Inflammatory macrophage treated with lipopolysaccharide for 1 hour (primary cell): ENCODE results near the gene CABYR.

Source experiments
- DNase-seq, 2 donors: peaks; one replicate each; pipeline ENCODE4 v3.0.0-alpha.2; 2020 to 2022

The CABYR gene

DNA sequence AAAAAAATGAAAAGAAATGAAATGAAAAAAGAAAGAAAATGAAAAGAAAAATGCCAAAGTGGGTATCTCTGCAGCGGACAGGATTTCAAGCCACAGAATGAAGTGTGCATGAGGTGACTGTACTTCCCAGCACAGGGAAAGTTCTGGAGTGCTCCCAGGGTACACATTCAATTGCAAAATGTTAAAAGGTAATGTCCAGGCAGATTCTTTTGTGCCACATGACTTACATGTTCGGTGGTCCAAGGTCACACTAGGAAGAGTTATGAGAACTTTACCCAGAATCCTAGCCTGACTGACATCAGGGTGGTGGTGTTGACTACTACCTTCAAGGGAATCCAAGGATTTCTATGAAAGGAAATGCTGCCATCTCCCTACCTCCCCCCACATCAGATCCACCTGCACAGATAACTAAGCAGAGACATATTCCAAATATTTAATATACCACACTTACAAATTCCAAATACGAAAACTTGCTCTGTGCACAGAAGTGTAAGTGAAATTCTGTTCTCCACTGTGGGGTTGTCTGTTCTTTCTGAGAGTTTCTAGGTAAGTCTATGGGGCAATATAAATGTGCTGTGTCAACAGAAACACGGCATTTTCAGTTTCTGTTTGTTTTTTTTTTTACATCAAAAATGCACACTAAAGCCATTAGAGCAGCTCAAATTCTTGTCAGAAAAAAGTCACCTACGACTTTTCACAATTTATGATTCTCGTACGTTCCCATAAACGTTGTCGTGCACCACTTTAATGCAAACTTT, 56.6 kb downstream of the CABYR start:
- DNase-seq, result no peak

DNA sequence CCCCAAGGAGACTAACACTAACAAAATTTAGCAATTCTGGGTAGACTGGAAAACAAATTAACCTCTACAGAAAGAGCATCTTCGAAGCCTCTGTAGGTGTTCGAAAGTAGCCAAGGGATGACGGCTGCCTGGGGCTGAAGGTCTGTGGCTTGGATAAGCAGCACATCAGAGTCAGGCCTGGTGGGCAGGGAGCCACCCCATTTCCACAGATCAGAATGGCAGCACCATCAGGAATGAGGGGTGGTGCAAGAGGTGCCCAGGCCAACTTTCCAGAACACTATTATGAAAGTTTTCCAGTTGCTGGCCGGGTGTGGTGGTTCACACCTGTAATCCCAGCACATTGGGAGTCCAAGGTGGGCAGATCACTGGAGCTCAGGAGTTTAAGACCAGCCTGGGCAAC, 57.9 kb downstream of the CABYR start:
- no peak for DNase-seq

DNA sequence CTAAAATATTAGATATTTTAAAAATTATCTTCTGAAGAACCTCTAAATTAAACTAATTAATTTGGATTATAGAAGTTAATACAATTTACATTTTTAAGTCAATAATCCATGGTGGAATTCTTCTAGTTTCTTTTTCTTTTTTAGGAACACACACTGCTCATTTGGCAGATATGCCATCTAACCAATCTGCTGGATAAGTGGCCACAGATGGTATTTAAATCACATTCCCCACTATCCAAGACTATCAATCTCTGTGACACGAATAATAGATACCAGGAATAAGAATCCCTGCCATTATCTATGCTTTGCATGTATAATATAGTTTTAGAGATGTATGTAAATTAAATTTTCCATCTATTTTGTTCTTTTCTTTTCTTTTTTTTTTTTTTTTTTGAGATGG, 58.5 kb downstream of the CABYR start:
- DNase-seq, result no peak

DNA sequence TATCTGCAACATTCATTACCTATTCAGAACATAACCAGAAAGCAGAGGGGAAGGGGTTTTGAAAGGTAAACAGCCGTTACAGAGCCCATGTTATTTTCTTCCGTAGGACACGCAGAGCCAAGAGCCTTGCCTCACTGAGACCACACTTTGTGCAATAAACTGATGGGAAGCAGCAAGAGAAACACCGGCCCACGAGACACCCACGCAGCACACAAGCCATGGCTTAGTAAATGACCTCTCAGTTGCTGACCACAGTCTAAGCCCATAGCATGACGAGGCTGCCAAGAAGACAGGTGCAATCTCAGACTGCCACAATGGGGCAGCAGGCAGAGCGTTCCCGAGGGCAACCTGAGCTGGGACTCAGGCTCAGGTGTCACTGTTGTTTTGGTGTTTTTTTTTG, 59.6 kb downstream of the CABYR start:
- peak; percentile 77 to 85 for DNase-seq

DNA sequence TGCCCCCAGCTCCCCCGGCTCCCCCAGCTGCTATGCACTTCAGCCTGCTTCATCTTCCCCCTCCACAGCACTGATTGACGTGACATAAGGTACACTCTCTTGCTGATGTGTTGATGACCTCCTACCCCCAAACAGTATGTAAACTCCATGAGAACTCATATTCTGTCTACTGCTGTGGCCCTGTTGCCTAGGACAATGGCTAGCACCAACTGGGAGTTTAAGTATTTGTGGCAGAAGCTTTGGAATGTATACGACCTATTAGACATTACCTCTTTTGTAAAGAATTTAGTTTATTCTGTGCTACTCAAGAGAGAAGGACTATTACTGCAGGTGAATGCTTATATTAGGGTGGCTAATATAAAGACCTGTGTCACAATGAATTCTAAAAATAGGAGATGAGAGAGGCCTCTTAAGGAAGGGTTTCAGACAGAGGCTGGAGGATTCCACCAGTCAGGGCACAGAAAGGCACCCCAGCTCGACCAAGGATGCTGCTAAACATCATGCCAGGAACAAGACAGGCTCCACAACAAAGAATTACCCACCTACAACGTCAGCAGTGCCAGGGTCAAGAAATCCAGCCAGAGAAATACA, 60.6 kb downstream of the CABYR start:
- no peak for DNase-seq

DNA sequence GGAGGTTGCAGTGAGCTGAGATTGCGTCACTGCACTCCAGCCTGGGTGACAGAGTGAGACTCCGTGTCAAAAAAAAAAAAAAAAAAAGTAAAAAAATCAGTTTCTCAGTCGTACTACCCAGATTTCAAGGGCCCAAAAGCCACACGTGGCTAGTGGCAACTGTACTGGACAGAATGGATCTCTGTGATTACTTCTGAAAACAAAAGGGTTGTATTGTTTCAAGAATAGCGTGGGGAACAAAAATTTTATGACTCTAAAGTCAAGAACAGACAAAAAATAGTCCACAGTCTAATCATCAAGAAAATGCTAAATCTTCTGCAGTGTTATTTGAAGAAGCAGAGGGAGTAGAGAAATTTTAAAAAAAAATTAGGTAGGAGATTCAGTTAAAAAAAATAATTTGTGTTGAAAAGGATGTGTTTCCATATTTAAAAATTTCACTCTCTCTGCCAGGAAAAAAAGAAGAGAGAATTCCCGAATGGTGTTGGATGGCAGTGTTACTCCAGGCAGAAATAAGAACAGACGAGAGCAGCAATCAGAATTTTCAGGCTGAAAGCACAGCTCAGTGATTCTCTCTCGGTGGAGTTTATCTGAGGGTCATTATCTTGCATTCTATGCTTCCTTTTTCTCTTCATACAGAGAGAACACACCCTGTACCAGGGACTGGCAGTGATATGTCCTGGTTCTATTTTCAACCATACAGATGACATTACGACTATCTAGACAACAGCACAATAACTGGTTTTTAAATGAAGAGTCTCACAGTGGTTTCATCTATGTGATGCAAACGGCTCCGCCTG, 61.8 kb downstream of the CABYR start:
- DNase-seq, result no peak

DNA sequence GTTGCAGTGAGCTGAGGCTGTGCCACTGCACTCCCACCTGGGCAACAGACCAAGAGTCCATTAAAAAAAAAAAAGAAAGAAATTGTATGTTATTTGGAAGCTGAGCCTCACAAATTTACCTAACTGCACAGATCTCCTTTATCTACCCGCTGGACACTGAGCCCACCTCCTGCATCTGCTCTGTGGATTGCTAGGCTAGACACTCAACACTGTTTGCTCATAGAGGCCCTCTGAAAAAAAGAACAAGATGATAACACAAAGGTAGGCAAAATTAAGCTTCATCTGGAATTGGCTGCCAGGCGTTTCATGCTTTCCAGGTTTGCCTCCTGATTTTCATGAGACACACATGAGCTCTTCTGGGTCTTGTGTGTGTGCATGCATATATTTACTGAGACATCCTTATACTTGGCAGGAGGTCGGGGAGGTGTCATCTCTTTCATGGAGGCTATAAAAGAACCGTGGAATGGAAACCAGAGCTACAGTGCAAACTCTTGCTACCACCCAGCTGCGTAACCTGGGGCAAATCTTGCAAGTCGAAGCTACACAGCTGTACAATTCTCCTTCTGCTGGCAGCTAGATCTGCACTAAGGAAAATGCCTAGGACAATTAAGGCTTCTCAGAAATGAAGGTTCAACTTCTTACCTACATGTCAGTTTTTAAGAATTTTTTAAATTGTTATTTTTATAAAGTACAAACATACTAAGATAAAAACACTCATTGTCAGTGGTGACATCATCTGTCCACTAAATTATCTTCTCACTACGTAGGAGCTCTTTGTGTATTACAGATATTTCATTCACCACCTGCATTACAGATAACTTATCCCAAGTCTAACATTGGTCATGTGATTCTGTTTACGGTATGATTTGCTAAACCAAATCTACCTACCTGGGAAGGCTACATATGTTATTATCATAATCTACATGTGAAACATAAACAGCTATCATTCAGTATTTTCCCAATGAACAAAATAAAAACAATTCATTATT, 63.1 kb downstream of the CABYR start:
- DNase-seq, result no peak

DNA sequence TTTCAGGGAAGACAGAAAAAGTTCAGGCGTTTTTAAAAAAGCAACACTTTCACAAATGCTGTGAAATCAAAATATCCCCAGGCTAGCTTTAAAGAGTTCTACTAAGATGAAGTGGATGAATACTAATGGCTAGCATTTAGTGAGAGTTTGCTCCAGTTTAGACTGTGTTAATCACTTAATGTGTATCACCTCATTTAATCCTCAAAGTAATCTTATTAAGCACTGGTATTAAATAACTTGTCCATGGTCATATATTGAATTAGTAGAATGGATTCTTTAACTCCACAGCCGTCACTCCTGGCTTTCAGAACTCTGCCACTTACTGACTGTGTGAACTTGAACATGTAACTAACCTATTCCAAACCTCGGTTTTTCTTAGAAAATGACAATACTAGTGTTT, 66.0 kb downstream of the CABYR start:
- DNase-seq, result no peak

DNA sequence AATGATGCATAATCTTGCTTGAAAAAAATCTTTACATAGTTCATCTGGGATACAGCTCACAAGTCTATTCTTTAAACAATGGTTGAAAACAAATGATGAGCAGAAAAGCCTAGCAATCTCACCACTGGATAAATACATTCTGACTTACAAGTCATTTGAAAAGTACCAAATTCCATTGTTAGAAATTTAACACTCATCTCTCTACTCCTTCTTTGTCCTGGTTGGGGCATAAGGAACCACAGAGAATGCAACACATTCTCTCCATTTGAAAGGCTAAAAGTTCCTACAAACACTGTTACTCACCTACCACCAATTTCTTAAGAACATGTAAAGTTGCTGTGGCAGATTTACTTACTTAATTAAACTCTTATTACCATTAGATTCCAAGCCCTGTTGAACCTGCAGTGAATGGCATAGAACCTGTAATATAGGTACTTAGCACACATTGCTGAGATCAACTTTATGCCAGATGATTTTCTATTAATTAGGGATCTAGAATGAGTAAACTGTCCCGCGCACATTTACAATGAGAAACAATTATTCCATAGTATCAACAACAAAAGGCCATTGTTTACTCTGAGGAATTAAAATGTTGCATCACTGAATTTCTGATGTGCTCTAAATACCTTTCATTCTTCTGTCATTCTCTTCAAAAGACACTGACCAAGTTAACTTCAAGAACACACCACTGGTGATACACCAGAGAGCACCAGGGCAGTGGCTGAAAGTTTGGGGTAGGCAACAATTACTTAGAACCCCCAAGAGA, 69.6 kb downstream of the CABYR start:
- DNase-seq, result no peak

DNA sequence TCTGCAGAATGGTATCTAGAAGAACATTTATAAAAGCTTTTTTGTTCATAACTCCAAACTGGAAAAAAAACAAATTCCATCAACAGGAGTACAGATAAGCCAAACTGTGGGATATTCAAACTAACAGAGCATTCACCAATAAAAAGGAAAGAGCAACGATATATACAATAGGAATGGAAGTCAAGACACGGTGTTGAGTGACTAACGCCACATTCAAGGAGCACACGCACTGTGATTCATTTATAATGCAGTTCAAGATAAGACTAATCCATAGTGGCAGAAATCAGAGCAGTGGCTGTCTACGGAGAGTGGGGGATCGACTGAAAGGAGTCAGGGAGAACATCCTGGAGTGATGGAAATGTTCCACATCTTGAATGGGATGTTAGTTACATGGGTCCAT, 70.7 kb downstream of the CABYR start:
- no peak for DNase-seq
